Measurements from ENCODE around the gene CD300H. TPM values are rescaled to one million over a fixed set of nuclear protein-coding genes. Genes with fewer than 3 reads are reported as not detected.
"Not testable (repeated sequence)": the region's sequence is repeated elsewhere in the genome, so short reads cannot be mapped to it uniquely, and the experiment has no call there.

The CD300H gene
- total RNA-seq, 1 donor = not detected

DNA sequence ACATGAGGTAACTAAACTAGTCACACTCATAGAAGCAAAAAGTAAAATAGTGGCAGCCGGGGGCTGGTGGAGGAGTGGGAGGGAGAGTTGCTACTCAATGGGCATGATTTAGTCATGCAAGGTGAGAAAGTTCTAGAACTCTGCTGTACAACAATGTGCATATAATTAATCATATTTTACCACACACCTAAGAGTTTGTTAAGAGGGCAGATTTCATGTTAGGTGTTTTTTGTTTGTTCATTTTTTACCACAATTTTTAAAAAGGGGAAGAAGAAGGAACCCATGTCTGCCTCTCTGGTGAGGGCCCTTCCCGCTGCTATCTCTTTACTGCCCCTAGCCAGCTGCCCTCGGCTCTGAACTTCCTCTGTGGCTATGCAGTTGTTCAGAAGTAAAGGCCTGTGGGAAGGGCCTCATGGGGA lies 47.3 kb downstream of the CD300H start:
- no peak overlapping the region for H3K4me3 ChIP-seq (ENCODE audit: low read depth, low read length)
- TF ChIP-seq, protein P1, sequence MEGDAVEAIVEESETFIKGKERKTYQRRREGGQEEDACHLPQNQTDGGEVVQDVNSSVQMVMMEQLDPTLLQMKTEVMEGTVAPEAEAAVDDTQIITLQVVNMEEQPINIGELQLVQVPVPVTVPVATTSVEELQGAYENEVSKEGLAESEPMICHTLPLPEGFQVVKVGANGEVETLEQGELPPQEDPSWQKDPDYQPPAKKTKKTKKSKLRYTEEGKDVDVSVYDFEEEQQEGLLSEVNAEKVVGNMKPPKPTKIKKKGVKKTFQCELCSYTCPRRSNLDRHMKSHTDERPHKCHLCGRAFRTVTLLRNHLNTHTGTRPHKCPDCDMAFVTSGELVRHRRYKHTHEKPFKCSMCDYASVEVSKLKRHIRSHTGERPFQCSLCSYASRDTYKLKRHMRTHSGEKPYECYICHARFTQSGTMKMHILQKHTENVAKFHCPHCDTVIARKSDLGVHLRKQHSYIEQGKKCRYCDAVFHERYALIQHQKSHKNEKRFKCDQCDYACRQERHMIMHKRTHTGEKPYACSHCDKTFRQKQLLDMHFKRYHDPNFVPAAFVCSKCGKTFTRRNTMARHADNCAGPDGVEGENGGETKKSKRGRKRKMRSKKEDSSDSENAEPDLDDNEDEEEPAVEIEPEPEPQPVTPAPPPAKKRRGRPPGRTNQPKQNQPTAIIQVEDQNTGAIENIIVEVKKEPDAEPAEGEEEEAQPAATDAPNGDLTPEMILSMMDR (IDR thresholded peaks at IDR 0.05; ENCODE audit: insufficient read depth, low read depth, low read length) = no peak
- no peak for DNase-seq (ENCODE audit: low read depth)

DNA sequence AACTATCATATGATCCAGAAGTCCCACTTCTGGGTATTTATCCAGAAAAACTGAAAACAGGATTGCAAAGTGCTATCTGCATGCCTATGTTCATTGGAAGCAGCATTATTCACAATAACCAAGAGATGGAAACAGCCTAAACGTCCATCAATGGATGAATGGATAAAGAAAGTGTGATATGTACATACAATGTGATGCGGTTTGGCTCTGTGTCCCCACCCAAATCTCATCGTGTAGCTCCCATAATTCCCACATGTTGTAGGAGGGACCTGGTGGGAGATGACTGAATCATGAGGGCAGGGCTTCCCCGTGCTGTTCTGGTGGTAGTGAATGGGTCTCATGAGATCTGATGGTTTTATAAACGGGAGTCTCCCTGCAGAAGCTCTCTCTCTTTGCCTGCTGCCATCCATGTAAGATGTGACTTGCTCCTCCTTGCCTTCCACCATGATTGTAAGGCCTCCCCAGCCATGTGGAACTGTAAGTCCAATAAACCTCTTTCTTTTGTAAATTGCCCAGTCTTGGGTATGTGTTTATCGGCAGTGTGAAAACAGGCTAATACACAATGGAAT lies 48.8 kb downstream of the CD300H start:
- H3K4me3 ChIP-seq (ENCODE audit: low read depth, low read length); DNase-seq (ENCODE audit: low read depth): not testable (repeated sequence)

DNA sequence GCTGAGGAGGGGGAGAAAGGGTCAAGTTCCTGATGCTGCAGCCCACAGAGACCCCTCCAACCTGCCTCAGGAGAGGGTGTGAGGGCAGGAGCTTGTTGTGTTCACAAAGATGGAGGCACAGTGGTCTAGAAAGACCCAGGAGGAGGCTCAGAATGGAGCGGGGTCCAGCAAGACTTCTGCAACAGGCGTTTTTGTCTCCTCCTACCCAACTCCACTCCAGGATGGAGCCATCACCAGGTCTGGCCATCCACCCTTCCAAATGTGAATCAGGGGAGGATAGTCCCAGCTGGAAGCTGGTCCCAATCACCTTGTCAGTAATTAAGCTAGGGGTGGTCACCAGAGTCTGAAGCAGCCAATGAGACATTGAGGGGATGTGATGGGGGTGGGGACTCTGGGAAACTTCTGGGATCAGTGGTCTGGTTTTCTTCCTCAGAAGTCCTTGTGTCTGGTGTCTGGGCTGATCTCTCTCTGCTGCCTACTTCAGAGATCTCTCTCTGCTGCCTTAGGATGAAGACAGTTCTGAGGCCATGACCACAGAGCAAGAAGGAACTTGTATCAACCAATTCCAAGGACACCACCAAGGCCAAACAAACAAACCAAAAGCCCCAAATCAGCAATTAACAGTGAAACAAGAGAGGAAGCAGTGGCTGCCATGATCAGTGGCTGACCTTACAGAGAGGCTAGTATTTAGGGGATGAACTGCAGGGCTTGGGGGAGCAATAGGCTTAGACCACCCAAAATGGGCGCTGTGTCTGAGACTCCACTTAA lies 50.6 kb downstream of the CD300H start:
- no peak for DNase-seq (ENCODE audit: low read depth)
- H3K4me3 ChIP-seq (ENCODE audit: low read depth, low read length) = no peak overlapping the region
- TF ChIP-seq, protein P1 (IDR thresholded peaks at IDR 0.05; ENCODE audit: insufficient read depth, low read depth, low read length) = no peak

DNA sequence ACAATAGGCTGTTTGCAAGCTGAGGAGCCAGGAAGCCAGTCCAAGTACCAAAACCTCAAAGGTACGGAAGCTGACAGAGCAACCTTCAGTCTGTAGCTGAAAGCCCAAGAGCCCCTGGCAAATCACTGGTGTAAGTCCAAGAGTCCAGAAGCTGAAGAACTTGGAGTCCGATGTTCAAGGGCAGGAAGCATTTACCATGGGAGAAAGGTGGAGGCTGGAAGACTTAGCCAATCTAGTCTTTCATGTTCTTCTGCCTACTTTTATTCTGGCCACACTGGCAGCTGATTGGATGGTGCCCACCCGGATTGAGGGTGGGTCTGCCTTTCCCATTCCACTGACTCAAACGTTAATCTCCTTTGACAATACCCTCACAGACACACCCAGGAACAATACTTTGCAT lies 51.4 kb downstream of the CD300H start:
- TF ChIP-seq, protein P1 (IDR thresholded peaks at IDR 0.05; ENCODE audit: insufficient read depth, low read depth, low read length) = no peak
- DNase-seq (ENCODE audit: low read depth) = no peak
- no peak overlapping the region for H3K4me3 ChIP-seq (ENCODE audit: low read depth, low read length)

DNA sequence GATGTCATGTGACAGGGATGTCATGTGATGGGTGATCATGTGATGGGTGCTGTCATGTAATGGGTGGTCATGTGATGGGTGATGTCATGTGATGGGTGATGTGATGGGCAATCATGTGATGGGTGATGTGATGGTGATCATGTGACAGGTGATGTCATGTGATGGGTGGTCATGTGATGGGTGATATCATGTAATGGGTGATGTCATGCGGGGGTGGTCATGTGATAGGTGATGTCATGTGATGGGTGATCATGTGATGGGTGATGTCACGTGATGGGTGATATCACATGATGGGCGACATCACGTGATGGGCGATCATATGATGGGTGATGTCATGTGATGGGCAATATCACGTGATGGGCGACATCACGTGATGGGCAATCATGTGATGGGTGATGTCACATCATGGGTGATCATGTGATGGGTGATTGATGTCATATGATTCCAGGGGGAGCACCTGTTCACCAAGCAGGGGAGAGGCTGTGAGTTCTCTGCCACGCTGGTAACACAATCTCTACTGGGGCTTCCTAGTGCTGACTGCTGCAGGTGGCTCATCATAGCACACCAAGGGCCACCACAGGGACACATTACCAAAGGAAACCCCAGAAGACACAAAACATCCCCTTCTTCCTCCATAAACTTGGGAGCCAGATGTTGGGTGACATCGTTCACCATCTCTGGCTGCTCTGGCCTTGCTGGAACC lies 52.5 kb downstream of the CD300H start:
- no peak overlapping the region for H3K4me3 ChIP-seq (ENCODE audit: low read depth, low read length)
- TF ChIP-seq, protein P1 (IDR thresholded peaks at IDR 0.05; ENCODE audit: insufficient read depth, low read depth, low read length) = no peak
- DNase-seq (ENCODE audit: low read depth) = no peak

DNA sequence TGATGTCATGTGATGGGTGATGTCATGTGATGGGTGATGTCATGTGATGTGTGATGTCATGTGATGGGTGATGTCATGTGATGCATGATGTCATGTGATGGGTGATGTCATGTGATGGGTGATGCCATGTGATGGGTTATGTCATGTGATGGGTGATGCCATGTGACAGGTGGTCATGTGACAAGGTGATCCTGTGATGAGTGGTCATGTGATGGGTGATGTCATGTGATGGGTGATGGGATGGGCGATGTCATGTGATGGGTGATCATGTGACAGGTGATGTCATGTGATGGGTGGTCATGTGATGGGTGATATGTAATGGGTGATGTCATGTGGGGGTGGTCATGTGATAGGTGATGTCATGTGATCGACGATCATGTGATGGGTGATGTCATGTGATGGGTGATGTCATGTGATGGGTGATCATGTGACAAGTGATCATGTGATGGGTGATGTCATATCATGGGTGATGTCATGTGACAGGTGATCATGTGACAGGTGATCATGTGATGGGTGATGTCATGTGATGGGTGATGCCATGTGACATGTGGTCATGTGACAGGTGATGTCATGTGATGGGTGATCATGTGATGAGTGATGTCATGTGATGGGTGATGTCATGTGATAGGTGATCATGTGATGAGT lies 53.2 kb downstream of the CD300H start:
- DNase-seq (ENCODE audit: low read depth) = peak; percentile 69
- TF ChIP-seq, protein P1 (IDR thresholded peaks at IDR 0.05; ENCODE audit: insufficient read depth, low read depth, low read length) = no peak

DNA sequence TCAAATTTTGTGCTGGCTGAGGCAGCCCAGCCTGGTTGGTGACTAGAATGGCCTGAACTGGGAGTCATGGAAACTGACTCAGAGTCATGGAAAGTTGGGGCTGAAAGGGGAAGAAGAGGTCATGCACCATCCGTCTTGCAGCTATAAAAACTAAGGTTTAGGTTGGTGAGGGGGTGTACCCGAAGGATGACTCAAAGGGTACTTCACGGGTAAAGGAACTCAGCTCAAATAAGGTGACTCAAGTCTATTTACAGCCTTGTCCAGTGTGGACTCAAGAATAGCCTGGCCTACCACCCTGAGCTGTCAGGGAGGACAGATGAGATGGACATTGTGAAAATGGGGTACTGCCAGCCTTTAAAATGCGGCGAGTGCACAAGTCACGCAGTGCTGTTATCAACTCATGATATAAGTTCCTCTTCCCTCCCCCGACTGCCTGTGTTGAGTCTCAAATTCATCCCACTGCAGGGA lies 54.7 kb downstream of the CD300H start:
- TF ChIP-seq, protein P1 (IDR thresholded peaks at IDR 0.05; ENCODE audit: insufficient read depth, low read depth, low read length) = no peak
- DNase-seq (ENCODE audit: low read depth) = no peak
- H3K4me3 ChIP-seq (ENCODE audit: low read depth, low read length) = no peak overlapping the region

More for the DNA sequence above, 53.2 kb downstream of the CD300H start:
- no peak overlapping the region for H3K4me3 ChIP-seq (ENCODE audit: low read depth, low read length)
